Measurements from ENCODE around the gene ALOX15. TPM values are rescaled to one million over a fixed set of nuclear protein-coding genes. Genes with fewer than 3 reads are reported as not detected.
"Not testable (repeated sequence)": the region's sequence is repeated elsewhere in the genome, so short reads cannot be mapped to it uniquely, and the experiment has no call there.

The ALOX15 gene, protein sequence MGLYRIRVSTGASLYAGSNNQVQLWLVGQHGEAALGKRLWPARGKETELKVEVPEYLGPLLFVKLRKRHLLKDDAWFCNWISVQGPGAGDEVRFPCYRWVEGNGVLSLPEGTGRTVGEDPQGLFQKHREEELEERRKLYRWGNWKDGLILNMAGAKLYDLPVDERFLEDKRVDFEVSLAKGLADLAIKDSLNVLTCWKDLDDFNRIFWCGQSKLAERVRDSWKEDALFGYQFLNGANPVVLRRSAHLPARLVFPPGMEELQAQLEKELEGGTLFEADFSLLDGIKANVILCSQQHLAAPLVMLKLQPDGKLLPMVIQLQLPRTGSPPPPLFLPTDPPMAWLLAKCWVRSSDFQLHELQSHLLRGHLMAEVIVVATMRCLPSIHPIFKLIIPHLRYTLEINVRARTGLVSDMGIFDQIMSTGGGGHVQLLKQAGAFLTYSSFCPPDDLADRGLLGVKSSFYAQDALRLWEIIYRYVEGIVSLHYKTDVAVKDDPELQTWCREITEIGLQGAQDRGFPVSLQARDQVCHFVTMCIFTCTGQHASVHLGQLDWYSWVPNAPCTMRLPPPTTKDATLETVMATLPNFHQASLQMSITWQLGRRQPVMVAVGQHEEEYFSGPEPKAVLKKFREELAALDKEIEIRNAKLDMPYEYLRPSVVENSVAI
- total RNA-seq (2014; rRNA removed; shearing (Covaris generic)), result not detected in 2 replicates
- not detected in 2 replicates for polyA plus RNA-seq (2015; cell fraction: cytosol; rRNA removed)
- not detected in 2 replicates for polyA plus RNA-seq (2015; cell fraction: nucleus; rRNA removed)

DNA sequence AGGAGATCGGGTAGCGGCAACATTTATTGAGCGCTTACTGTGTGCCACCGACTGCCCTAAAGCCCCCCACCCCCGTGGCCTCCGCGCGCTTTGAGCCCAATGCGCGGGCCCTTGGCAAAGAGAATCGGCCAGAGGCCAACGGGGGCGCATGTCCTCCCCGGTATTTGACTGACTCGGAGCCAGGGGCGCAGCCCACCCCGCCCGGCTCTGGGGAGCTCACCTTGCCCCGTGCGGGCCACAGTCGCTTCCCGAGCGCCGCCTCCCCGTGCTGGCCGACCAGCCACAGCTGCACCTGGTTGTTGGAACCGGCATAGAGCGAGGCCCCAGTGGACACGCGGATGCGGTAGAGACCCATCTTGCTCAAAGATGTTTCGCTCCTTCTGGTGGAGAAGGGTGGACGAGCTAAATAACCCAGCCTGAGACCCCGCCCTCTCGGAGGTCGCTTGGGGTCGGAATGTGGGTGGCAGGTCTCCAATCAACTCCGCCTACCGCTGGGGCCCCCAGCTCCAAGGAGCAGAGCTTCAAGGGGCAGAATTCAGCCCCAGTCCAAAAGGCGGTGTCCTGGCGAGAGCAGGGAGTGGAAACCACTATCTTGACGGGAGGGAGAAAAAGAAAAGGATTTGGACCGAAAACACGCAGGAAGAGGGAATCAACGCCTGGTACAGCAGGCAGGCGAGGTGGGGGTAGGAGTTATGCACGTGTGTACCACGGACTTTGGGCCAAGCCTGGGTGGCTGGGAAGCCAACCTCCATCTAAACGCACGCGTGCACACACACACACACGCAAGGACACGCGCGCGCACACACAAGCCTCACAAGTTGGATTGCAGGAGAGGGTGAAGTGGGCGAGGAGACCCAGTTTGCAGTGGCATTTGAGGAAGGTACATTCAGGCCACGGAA, at the start of gene ALOX15:
TSS of gene ALOX15 (minus strand) at position 382 of the 899 bp plus-strand sequence. CDS start at position 355, 27 bp downstream.
- DNase-seq (ENCODE audit: low read depth), result no peak

DNA sequence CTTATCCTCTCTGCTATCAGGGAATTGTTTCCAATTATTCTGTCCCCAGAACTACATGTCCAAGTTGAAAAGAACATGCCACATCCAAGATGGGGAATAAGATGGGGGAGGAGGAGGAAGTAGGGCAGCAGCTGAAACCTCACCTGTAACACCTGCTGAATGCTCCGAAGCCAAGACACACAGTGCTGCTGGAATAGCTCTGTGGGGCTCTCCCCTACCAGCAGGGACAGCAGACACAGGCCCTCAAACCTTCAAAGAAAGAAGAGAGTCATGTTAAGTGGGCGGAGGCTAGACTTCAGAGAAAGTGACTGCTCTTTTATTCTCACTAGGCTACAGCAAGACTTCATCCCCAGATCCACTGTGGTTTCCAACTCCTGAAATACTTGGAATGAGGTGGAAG, 49.3 kb upstream of the ALOX15 start:
- DNase-seq (ENCODE audit: low read depth), result no peak

DNA sequence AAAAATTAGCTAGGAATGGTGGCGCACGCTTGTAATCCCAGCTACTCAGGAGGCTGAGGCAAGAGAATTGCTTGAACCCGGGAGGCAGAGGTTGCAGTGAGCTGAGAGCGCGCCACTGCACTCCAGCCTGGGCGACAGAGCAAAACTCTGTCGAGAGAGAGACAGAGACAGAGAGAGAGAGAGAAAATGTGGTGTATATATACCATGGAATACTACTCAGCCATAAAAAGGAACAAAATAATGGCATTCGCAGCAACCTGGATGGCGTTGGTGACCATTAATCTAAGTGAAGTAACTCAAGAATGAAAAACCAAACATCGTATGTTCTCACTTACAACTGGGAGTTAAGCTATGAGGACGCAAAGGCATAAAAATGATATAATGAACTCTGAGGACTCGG, 48.4 kb upstream of the ALOX15 start:
- not testable (repeated sequence) for DNase-seq (ENCODE audit: low read depth)

DNA sequence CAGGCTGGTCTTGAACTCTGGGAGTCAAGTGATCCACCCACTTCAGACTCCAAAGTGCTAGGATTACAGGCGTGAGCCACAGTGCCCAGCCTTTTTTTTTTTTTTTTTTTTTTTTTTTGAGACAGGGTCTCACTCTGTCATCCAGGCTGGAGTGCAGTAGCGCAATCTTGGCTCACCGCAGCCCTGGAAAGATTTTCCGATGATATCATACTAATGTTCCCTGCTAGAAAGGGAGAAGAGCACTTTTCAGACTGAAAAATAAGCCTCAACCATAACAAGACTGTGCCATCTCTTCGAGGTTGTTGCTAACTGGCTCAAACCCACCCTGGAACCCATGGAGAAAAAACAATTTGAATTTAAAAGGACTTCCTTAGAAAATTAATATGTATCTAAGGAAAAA, 42.3 kb upstream of the ALOX15 start:
- not testable (repeated sequence) for DNase-seq (ENCODE audit: low read depth)

DNA sequence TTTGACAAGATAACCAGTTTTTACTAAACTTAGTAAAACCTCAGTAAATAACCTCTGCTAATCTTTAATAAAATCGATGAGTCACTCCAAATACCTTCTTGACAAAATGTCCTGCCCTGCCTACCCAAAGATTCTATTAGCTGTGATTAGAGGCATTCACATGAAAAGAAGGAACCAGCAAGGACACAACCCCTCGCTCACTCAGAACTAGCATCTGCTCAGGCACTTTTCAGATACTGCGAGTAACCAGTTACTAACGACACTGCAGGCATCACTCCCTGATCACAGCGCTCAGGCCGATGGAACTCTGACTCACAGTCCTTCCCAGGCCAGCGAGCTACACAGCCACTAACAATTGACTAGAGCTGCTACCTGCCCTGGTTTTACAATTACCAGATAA, 38.2 kb upstream of the ALOX15 start:
- peak; percentile 46 for DNase-seq (ENCODE audit: low read depth)

DNA sequence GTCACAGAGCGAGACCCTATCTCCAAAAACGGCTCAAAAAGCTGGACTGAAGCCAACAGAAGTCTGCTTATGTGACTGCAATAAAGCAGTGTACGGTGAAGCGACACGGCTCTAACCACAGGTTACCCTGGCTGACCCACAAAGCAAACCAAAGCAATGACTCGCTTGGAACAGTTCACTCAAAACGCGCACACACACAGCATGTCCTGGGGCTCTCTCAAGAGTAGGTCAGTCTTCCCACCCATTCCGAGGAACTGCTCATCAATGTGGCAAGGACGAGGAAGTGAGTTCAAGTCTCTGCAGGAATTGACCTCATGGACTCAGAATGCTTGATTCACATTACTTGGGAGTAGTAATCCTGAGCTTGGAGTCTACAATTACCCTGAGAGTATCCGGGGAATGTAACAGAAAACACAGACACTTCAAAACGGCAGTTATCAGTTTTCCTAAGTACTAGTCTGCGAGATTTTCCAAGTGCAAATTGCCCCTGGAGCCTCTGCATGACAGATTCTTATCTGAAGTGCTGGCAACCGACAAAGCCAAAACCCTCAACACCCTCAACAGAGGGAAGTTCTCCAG, 37.1 kb upstream of the ALOX15 start:
- DNase-seq (ENCODE audit: low read depth), result peak; percentile 83

DNA sequence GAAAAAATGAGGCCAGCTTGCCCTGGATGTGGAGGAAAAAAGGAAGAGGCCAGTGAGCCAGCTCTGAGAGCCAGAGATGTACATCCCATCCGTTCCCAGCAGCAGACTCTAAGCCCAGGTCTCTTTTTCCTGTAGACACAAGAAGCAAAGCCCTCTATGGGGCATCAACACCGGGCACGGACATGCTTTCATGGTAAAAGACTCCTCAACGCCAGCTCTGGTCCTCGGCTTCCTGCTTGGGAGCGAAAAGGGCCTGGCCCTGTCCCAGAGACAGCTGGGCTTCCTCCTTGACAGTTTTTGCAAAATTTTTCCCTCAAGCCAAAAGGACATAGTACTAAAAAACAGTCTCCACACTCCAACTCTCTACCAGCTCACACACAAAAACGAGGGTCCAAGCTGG, 35.3 kb upstream of the ALOX15 start:
- DNase-seq (ENCODE audit: low read depth), result no peak

DNA sequence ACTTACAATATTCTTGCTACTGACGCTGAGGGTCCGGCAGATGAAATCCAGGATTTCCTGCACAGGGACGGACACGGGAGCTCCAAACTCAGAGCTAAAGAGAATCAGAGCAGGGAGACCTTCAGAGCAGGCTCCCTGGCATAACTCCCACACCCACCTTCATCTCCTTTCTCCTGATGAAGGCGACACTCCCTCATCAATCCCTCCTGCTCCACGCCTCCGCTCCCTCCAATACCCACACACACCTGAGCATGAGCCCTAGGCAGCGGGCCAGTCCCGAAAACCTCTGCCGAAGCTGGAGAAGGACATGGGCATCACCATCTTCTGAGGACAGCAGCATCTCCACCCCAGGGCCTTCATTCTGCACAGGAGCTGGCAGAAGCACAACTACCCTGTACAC, 34.3 kb upstream of the ALOX15 start:
- DNase-seq (ENCODE audit: low read depth), result no peak

DNA sequence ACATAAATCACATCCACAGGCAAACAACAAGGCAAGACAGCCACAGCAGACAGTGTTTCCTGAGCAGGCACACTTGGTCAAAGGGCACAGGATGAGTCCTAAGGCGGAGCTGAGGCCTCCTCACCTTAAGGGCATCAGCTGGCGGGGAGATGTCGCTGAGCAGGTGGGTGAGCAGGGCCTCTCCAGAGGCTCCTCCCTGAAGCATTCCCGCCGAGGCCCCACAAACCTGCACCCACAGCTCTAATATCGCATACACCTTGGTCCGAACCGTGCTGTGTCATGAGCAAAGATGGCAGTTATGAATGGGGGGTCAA, 33.2 kb upstream of the ALOX15 start:
- no peak for DNase-seq (ENCODE audit: low read depth)

DNA sequence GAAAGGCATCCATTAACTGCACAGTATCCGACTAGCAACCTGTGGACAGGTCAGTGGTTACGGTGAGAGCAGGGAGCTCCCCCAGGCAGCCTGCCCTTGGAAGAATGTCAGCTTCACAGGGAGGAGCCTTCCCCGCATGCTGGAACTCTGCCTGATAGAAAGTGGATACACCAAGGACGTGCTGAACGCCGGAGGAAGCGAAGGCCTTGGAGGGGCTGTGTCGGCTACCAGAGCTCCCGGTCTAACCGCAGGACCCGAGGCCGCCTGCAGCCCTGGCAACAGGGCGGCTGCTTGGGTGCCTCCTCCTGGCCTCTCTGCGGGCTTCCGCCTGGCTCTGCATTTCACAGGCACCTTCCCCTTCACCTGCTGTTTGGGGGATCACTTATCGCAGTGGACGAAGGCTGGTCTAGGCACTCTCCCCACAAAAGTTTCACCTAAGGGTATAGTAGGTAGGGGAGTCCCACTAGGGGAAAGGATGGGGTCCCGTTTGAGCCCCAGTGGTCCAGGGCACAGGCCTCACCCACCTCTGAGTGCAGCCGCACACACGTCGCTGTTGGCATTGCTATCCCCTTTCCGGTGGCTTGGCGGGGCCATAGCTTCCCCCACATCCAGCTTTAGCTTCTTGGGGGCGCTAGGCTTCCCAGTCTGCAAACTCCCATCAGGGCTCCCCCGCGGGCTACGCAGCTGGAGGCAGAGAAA, 32.7 kb upstream of the ALOX15 start:
- DNase-seq (ENCODE audit: low read depth), result no peak

DNA sequence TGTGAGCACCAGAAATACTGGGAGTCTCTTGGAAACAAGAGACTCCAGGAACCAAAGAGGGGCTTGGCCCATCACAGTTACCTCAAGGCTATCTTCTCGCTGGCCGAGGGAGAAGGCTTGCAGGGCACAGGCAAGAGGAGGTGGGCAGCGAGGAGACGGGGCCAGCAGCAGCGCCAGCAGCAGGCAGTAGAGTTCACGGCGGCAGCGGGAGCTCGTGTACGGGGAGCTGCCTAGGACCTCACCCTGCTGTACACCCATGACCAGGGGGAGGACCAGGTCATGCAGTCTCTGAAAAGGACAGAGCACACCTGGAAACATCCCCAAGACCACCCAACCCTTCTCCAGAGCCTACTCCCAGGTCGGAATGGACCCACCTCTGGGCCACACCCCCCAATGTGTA, 31.7 kb upstream of the ALOX15 start:
- no peak for DNase-seq (ENCODE audit: low read depth)

DNA sequence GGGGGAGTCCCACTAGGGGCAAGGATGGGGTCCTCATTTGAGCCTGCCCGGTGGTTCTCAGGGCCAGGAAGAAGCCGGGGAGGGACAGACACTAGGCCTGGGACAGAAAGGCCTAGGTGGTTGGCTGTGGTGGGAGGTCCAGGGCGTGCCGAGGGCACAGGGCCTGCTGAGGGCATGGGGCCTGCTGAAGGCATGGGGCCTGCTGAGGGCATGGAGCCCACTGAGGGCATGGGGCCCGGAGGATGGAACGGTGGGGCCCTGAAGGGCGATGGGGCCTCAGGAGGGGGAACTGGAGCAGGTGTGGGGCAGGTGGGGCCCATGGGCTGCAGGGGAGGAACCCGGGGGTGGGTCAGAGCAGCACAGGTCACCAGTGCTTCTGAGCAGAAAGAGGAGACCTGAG, 31.3 kb upstream of the ALOX15 start:
- DNase-seq (ENCODE audit: low read depth), result no peak

DNA sequence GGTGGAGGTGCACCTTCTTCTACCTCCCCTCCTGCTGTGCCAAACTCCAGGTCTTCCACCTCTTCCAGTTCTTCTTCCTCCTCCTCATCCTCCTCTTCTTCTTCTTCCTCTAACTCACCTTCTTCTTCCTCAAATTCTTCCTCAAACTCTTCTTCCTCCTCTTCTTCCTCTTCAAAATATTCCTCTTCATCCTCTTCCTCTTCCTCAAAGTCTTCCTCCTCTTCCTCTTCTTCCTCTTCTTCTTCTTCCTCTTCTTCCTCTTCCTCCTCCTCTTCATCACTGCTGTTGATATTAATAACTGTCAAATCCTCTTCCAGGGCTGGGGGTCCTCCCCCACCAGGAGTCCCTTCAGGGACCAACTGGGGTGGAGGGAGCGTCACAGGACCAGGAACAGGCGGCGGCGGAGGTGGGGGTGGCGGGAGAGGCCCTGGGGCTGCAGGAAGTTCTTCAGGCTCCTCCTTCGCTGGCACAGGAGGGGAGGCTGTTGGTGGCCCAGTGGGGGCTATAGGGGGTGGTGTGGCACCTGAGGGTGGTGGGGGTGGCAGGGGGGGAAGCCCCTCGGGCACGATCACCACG, 30.7 kb upstream of the ALOX15 start:
- DNase-seq (ENCODE audit: low read depth), result no peak

DNA sequence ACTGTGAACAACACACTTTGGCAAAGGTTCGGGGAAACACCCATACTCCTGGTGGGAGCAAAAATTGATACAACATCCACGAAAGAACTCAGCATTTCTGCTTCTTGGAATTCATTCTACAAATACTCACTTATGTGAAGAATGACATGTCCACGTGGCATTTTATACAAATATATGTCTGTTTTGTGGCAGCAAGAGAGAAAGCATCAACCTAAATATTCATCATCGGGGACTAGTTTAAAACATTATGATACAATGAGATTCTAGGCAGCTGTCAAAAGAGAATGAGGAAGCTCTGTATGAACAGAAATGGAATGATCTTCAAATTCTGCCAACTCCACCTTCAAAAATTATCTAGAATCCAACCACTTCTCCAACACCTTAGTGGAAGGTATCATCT, 25.7 kb upstream of the ALOX15 start:
- no peak for DNase-seq (ENCODE audit: low read depth)

DNA sequence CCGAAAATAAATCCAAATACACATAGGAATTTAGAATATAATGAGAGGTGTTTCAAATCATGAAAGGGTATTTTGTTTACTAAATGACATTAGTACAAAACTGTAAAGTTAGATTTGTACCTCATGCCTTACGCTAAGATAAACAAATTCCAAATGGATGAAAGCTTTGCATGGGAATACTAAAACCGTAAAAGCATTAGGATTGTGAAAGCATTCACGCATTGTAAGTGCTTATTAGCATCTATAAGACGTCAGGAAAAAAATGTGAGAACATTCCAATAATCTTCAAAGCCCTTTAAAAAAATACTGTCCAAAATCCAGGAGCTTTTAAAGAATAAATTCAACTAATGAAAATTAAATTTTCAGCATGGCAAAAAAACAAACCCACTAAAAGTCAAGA, 24.8 kb upstream of the ALOX15 start:
- DNase-seq (ENCODE audit: low read depth), result no peak

DNA sequence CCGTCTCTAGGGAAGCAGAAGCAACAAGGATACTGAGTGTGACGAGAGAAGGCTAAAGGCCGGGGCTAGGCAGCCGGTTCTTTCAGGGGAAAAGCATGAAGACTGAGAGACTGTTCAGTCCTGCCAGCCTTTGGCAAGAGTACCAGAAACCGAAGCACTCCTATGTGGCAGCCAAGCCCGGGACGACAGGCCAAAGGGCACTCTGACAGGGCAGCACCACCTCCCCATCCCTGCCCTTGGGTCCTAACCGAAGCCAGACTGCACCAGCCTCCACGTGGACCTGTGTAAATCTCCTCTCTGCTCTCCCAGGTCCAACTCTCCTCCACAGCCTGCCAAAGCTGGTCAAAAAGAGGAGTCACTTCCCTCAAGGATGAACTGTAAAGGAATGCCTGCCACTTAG, 23.5 kb upstream of the ALOX15 start:
- DNase-seq (ENCODE audit: low read depth), result no peak

DNA sequence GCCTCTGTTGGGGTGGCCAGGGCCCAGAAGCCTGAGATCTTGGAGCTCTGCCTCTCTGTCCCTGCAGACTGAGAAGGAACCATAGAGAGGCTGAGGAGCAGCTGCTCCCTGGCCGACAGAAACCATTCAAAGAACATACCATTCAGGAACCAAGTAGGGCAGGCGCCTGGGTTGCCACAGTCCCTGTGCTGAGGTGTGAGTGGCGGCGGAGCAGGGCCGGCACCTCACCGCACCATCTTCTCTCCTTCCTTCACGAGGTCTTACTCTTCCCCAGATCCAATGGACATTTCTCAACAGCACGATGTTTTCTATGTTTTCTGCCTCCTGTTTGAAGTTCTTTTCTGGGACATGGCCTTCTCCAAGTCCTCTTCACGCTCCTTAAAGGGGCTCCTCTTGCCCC, 22.8 kb upstream of the ALOX15 start:
- DNase-seq (ENCODE audit: low read depth), result no peak

DNA sequence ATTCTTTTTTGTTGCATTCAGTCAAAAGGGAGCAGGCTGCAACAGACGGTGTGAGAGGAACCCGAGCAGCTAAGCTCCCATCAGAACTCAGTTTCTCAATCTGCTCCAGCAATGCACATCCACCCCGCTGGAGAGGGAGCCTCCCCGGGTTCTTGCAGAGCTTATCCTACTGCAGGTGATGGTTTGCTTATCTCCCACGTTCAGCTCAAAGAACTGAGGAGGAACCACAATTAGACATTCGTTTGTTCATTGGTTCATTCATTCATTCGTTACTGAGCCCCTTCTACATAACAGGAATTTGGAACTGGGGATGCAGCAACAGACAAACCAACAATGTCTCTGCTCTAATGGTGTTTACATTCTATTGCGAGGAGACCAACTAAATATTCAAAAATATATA, 22.2 kb upstream of the ALOX15 start:
- DNase-seq (ENCODE audit: low read depth), result no peak

DNA sequence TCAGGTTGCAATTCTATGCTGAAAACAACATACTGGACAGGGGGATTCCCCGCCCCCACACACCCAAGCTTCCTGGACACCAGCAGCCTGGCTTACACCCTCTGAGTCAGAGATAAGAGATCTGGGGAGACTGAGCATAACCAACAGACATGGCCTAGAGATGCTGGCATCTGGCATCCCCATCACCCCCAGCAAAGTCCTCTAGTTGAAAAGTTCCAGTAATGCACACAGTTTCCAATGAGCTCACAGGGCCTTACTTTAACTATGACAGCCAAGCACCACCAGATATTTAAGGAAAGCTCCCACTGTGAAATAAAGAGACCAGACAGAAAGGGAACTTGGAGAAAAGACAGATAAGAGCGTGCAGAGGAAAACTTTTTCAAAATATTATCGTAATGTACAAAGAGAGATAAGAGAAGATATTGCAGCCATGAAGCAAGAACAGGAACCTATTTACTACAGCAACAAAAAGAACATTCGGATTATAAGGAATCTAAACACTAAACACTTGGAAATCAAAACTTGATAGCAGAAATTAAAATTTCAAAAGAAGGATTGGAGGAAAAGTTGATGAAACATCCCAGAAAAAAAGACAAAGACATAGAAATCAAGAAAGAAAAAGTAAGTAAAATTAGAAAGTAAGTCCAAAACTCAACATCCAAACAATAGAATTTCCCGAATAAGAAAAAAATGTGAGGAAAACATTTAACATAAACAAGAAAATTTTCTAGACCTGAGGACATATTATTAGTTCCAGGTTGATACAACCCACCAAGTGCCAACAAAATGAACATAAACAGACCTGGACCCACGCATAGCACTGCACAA, 17.2 kb upstream of the ALOX15 start:
- DNase-seq (ENCODE audit: low read depth), result peak; percentile 14

DNA sequence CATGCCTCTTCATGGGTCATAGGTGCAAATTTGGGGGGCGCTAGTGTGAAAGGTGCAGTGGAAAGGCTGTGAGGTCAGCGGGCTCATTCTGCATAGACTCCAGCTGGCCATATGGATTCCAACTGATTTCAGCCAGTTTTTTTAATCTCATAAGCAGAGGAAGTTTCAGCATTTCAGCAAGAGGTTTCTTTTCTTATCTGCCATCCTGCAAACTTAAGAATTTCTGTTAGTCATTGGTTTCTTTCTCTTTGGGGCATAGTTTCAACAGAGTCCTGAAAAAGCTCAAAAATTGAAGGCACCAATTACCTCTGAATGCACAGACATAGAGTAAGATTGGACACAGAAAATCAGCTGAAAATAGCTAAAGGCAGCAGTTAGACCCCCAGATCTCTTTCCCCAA, 16.2 kb upstream of the ALOX15 start:
- no peak for DNase-seq (ENCODE audit: low read depth)

Measured in HT1080 (cell line).